Psoas muscle (tissue), 8 donors: ENCODE data around the gene PPDPF. TPM values are rescaled to one million over a fixed set of nuclear protein-coding genes. Genes with fewer than 3 reads are reported as not detected.
A peak's percentile ranks its signal among the peaks of the same experiment; 100 is the strongest.

Experiments used
- ATAC-seq, 4 donors: fragments of 200-7000 bp; cut with Tn5 transposase; one replicate each; pipeline ENCODE4 v1.9.1; 2020; ENCODE audit warnings: moderate library complexity in 3 of 4, mild to moderate bottlenecking in 2 of 4
- DNase-seq, 2 donors: peaks; one replicate each; pipeline ENCODE4 v3.0.0-alpha.2; 2020
- H3K27ac ChIP-seq: fragments of 200-600 bp; one replicate; pipeline ENCODE4 v1.8.0; 2022
- H3K27me3 ChIP-seq, 3 donors: fragments of 200-600 bp in 1 of 3; one replicate each; pipeline versions ENCODE4 v1.6.1 to v1.8.0; 2013 to 2022; ENCODE audit warnings: low read length in 2 of 3, mild to moderate bottlenecking in 2 of 3, moderate library complexity in 1 of 3; ENCODE audit not compliant: insufficient read depth in 3 of 3
- H3K36me3 ChIP-seq, 2 donors: fragments of 200-600 bp in 1 of 2; one replicate each; pipeline versions ENCODE4 v1.6.1 to v1.8.0; 2013 to 2022; ENCODE audit warnings: low read depth in 1 of 2, mild to moderate bottlenecking in 1 of 2, moderate library complexity in 1 of 2; ENCODE audit not compliant: insufficient read depth in 1 of 2
- H3K4me1 ChIP-seq: fragments of 200-600 bp; one replicate; pipeline ENCODE4 v1.8.0; 2022
- H3K4me3 ChIP-seq: fragments of 200-600 bp; one replicate; pipeline ENCODE4 v1.8.0; 2022; ENCODE audit warnings: mild to moderate bottlenecking
- H3K9me3 ChIP-seq: fragments of 200-600 bp; one replicate; pipeline ENCODE4 v1.8.0; 2022
- CTCF ChIP-seq: fragments of 200-600 bp; IDR thresholded peaks from one replicate; pipeline ENCODE4 v1.8.0; 2022; ENCODE audit warnings: antibody characterized with exemption
- WGBS, 3 donors: extraction: QIAGEN DNeasy Blood & Tissue Kit; methylation state at CpG; one replicate each; pipeline versions ENCODE4 v1.1.6 to v1.1.7; 2013; 5-methylcytosine and 5-hydroxymethylcytosine counted together
- intact Hi-C, 2 donors: fragments of 100-400 bp; cut with DNase I; formaldehyde crosslinking; loops; one replicate each; pipeline versions ENCODE4 v1.11.0 to v1.14.2; 2022
- polyA plus RNA-seq, 3 donors: library from polyadenylated mRNA; stranded (reverse); fragments of 200-250 nt; gene quantifications; one replicate each; pipeline ENCODE4 v1.2.3, GENCODE V29; 2013
- total RNA-seq, 4 donors: library from RNA; stranded (reverse); fragmentation: NEBNext Ultra II Directional in 2 of 4; extraction: Animal tissue kit (Norgen Biotek cat#: 25700) in 2 of 4; gene quantifications; one replicate each; pipeline versions ENCODE4 v1.2.1 to v1.2.4, GENCODE V29; 2021 to 2023
- donor health status: healthy with polysubstance abuse.
- donor health status: DM: no; HTN: no; CAD: no; lungs with moderate emphysema.
- donor health status: Bipolar disorder and iron deficiency.
- donor health status: healthy.
- donor health status: DM: yes; HTN: yes; CAD: no.
- donor health status: DM: no; HTN: no; CAD: no.
- donor health status: DM: no; HTN: no; CAD: no.
- donor health status: DM: yes; HTN: yes; CAD: no.

Gene PPDPF
- total and polyA plus RNA-seq, 7 donors: 130 to 198 (median 153) TPM

GRCh38 chr20:63472862-63473390 is 47.6 kb upstream of the PPDPF start:
- intact Hi-C loops: no loop called here
- no peak for TF ChIP-seq CTCF
- 39 to 44% (median 40%) methylated on average over 11 of the region's 13 CpGs for WGBS, 3 donors
- Histone ChIP-seq H3K4me3 (no peak overlapping the region), H3K9me3 (no peaks in the 10 kb centered on the region), H3K4me1 (peaks cover 6% of the 10 kb centered on the region), H3K27me3 (peaks cover 0 to 92% (median 37%) of the 10 kb centered on the region in 3 donors), H3K36me3 (no peaks in the 10 kb centered on the region), H3K27ac (no peak overlapping the region)
- DNase-seq (no peak), ATAC-seq (no peak)

GRCh38 chr20:63473555-63474449 is 46.8 kb upstream of the PPDPF start:
- Histone ChIP-seq H3K4me3 (no peak overlapping the region), H3K9me3 (no peaks in the 10 kb centered on the region), H3K27ac (no peak overlapping the region), H3K27me3 (peaks cover 0 to 93% (median 37%) of the 10 kb centered on the region in 3 donors), H3K36me3 (no peaks in the 10 kb centered on the region), H3K4me1 (peaks cover 6% of the 10 kb centered on the region)
- no peak for TF ChIP-seq CTCF
- ATAC-seq: peak in 1 of 4 donors; percentile 2
- intact Hi-C loops: no loop called here
- 29 to 33% (median 29%) methylated on average over 29 to 30 of the region's 30 CpGs for WGBS, 3 donors
- DNase-seq: no peak

GRCh38 chr20:63475209-63475608 is 45.4 kb upstream of the PPDPF start:
- peaks cover 0 to 90% (median 37%) of the 10 kb centered on the region in 3 donors for H3K27me3 ChIP-seq
- intact Hi-C loops: no loop called here
- H3K4me1 ChIP-seq: peaks cover 6% of the 10 kb centered on the region
- no peak overlapping the region for H3K27ac ChIP-seq
- ATAC-seq (peak in 3 of 4 donors; percentile 18 to 29 (median 19)), DNase-seq (no peak)
- TF ChIP-seq CTCF: no peak
- no peaks in the 10 kb centered on the region for H3K36me3 ChIP-seq
- H3K9me3 ChIP-seq: no peaks in the 10 kb centered on the region
- H3K4me3 ChIP-seq: no peak overlapping the region
- 5 to 8% (median 6%) methylated on average over 16 of the region's 16 CpGs for WGBS, 3 donors

- Histone ChIP-seq H3K27me3 (peaks cover 0 to 85% (median 29%) of the 10 kb centered on the region in 3 donors), H3K27ac (no peak overlapping the region), H3K4me3 (no peak overlapping the region), H3K36me3 (no peaks in the 10 kb centered on the region), H3K9me3 (no peaks in the 10 kb centered on the region), H3K4me1 (peaks cover 1% of the 10 kb centered on the region)
- ATAC-seq (no peak), DNase-seq (no peak)
- WGBS, 3 donors: 34 to 42% (median 37%) methylated on average over 21 of the region's 21 CpGs
- intact Hi-C loops: no loop called here
- no peak for TF ChIP-seq CTCF
Observed at GRCh38 chr20:63477061-63477616, 43.4 kb upstream of the PPDPF start.
